GM21515 (cell line): Measurements from ENCODE around the gene TEAD4.

Source experiments
- ATAC-seq: cut with Tn5 transposase; IDR thresholded peaks from one replicate; pipeline ENCODE4 v1.9.1; 2021; ENCODE audit not compliant: unreplicated experiment

The TEAD4 gene

DNA sequence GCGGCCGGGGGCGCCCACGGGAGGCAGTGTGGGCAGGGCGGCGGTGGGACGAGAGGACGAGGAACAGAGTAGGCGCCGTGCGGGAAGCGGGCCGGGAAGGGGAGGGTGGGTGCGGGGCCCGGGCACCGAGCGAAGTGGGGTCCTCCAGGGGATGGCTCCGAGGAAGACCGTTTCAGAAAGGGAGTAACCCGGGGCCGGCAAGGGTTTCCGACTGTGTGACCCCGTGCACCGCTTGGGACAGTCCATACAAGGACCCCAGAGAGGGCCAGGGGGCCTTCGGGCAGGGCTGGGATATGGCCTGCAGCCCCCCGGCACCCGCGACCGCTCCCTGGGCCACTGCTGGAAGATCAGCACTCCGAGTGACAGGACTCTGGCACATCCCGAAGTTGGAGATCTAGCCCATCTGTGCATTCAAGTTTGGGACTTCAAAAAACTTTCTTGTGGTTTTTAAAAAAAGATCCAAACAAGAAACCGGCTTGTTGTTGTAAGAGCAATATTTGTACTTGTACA lies 118.4 kb downstream of the TEAD4 start:
- ATAC-seq = no peak

DNA sequence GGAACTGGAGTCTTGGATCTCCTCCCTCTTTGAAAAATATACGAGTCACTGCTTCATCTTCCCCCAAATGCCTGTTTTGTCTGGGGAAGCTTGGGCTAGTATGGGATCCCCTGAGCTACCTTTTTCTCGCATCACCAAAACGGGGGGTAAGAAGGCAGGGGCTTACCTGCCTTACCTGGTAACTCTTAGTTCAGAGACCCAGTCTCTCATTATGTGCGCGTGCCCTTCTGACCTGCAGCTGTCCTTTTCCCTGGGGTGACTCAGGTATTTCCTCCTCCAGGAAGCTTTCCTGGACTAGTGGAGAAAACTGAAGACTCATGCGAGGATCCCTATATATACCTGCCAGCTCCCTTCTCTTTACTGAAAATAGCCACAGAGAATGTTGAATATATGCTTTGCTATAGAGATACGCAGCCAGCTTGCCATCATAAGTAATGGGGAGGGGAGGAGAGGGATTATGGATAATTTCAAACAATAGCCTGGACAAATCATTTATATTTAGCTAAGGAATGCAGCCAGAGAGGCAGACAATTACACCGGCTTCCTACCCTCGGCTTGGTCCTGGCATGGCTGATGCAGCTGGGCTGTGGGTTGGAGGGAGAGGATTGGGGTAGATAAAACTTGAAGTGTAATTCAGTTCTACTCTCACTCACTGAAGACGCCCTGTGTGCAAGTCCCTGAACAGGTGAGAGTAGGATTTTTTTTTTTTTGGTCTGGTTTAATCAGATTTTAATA lies 119.1 kb downstream of the TEAD4 start:
- ATAC-seq = no peak

DNA sequence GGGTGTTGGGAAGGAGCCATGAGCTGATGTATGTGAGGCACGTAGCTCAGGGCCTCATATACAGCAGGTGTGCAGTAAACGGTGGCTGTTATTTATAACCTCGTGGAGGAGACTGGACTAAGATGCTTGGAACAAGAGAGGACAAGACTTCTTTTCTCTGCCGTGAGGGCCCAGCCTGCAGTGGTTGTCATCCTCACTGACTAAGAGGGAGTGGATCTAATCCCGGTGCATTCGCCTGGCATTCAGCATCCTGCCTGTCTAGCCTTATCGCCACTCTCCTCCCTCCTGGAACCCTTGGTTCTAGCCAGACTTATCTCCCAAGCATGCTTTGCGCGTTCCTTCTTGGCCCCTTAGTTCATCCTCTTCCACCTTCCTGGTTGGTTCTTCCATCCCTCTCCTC lies 121.9 kb downstream of the TEAD4 start:
- ATAC-seq = no peak

DNA sequence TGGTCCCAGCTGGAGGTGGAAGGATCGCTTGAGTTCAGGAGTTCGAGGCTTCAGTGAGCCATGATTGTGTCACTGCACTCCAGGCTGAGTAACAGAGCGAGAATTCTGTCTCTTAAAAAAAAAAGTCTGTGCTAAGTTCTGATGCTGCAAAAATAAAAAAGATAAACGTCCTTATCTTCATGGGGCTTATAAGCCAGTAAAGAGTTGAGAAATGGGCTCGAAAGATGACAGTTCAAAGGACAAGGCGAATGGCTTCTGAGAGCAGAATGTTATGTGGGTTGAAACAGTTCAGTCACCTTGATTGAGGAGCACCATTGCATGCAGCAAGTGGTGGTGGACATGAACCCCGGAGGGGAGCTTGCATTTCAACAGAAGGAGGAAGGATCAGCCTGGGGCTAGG lies 122.7 kb downstream of the TEAD4 start:
- no peak for ATAC-seq

DNA sequence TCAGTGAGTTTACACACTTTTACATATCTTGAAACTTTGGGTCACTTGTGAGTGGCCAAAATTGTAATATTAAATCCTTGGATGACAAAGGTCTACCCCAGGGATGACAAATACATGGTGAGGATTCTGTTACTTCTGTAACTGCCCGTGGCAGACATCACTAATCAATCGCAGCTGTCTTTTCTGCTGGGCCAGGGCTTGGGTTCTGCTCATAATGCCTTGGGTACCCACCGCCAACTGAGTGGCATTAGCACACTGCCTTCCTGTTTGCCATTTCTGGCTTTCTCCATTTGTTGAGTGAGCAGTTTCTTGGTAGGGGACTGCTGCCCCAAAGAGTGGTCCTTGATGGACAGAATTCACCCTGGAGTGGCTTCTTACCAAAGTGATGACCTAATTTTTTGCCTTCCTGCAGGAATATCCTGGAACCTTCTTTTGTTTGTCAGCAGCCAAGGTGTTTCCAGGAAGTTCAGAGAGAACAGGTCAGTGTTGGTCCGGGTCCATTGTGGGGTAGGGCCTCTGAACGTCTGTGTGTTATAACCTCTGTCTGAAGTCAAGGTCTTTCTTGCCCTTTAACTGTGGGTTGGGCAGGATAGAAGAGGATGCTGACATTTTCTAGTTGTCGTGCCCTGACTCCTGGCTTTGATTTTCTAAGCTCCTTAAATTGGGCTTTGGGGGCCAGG lies 124.2 kb downstream of the TEAD4 start:
- no peak for ATAC-seq

DNA sequence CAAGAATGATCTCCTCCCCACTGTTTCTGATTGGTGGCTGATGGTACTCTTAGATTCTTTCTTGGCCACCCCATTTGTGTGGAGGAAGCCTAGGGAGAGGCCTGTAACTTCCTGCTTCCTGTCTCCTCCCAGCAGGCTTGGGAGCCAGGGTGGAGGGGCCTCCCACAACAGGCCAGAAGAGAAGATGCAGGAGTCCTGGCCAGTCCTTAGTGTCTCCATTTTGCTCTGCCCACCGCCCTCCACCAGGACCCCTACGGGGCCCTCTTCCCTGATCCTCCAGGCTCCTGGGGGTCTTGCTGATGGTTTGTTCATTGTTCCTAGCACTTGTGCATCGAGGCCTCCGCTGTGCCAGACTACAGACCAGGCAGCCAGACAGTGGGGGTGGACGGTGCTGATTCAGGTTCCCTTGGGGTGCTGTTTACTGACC lies 124.7 kb downstream of the TEAD4 start:
- no peak for ATAC-seq

DNA sequence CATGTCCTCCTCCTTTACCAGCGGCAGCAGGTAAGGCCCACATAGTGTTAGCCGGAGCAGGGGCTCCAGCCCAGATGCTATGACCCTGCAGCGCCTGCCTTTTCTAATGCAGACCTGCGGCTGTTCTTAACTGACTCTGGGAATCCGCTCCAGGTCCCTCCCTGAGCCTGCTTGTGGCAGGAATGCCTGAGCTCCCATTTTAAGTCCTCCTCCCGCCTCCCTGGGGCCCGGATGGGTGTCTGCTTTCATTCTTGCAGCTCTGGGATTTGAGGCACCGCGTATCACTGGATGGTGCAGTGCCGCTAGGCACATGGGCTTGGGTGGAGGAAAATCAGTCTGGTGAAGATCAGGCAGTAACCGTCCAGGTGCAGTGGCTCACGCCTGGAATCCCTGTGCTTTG lies 125.5 kb downstream of the TEAD4 start:
- no peak for ATAC-seq

DNA sequence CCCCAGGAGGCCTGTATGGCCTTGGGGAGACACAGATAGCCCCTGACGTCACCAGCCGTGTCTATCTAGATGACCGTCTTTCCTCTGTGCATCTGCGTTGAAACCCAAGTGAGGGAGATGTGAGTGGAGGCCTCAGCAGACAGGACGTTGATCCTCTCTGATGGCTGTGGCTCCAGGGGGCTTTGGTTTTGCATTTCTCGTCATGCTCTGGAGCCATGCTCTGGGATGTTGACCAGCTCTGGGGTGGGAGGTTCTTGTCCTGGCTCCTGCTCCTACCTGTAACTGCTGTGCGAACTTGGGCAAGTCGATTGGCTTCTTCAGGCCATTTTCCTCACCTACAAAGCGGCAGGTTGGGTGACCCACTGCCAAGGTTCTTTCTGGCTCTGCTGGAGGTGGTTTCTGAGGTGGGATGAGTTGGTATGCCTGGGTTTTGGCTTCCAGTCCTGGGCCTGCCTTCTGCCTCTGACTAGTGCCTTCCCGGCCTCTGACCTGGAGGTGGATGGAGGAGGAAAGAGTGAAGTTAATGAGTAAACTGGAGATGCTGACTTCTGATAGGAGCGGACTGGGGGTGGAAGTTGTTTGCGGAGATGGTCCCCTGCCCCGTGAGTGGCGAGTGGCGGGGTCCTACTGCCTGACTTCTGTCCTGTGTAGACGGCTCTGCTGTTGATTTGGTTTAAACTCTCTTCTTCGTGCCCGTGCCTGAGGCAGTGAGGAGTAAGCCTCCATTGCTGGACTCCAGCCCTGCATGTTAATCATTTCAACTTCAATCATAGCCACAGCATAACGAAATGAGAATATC lies 126.3 kb downstream of the TEAD4 start:
- no peak for ATAC-seq

DNA sequence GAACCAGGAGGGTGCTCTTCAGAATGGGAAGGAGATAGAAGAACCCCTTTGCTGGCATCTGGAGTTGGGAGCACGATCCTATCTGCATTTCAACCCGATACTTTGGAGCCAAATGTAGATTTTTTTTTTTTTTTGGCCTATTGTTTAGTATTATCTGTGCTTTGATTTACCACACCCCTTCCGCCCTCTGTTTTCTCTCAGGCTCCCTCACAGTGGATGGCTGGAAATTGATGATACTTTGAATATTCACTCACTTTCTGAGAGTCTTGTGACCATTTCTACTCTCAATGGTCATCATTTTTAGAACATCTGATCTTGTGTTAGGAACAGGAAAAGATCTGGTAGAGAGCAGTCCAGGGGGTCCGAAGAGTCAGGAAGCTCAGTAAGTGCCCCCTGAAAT lies 127.0 kb downstream of the TEAD4 start:
- no peak for ATAC-seq

DNA sequence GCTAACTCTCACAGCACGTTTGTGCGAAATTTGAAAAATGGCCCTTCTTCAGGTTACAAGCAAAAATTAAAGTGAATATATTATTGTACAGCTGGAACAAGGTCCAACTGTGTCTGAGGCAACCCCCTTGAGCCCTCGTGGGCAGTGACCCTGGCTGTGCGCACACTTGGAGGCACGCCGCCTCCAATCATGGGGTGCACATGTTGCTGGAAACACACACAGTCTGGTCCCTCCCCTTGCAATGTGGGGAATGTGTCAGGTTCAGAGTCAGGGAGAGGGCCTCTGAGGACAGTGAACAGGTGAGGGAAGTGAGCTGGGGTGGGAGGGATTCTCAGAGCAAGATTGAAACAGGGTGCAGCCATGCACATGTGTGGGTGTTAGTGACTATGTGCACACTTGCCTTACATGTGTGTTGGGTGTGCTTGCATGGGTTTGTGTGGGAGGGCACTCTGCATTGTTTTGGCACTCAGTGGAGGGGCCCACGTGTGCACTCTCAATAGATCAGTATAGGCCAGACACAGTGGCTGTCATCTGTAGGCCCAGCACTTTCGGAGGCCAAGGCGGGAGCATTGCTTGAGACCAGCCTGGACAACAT lies 127.6 kb downstream of the TEAD4 start:
- no peak for ATAC-seq

DNA sequence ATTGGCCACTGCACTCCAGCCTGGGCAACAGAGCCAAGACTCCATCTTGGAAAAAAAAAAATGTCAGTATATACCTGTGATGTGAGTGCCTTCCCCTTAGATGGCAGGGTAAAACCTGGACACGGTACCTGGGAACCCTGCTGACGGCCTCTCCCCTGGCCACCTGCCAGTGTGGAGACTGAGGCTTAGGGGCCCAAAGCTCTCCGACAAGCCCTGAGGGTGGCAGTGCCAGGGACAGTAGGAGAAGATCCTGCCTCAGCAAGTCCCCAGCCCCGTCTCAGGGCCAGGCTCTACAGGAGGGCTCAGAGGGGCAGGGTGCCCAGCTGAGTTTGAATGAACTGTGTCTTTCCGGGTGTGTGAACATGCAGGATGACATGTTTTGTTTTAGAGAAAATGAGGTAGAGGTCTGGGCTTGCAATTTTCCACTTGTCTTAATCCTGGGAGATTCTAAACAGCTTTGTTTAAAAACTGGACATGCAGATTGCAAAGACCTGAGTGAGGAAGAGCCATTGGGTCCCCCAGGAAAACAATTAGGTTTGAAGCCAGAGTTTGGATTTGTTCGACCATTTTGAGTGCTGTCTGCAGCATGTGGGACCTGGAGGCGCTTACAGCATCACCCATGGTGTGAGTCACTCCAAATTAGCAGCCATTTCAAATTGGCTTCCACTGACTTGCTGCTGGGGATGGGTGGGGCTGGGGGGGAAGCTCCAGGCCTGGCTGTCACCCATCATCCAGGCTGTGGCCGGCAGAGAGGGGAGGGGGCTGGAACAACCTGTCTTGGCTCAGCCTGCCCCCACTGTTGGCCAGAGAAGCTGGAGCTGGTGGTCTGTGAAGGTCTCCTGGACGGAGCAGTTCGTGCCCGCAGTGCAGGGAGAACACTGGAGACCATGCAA lies 128.8 kb downstream of the TEAD4 start:
- ATAC-seq = no peak

DNA sequence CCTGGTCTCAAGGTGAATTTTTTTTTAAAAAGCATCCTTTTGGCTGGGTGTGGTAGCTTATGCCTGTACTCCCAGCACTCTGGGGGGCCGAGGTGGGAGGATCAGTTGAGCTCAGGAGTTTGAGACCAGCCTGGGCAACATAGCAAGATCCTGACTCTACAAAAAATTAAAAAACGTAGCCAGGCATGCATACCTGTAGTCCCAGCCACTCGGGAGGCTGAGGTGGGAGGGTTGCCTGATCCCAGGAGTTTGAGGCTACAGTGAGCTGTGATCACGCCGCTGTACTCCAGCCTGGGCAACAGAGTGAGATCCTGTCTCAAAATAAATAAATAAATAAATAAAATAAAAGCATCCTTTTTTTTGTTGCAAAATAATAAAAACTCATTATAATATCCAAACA lies 130.4 kb downstream of the TEAD4 start:
- ATAC-seq = no peak
